Loucy (cell line): Measurements from ENCODE around the gene OR6J1.

Experiments
- H2AFZ ChIP-seq: fragments of 200-600 bp; sonication (generic); 2 replicates; pipeline ENCODE4 v1.6.0; 2016; ENCODE audit warnings: antibody characterized with exemption, mild to moderate bottlenecking, low read length, moderate library complexity
- H3F3A ChIP-seq: fragments of 200-600 bp; 2 replicates; pipeline ENCODE4 v1.6.0; 2016; ENCODE audit warnings: antibody characterized with exemption, low read depth, mild to moderate bottlenecking
- H3K27me3 ChIP-seq: fragments of 200-600 bp; sonication (generic); 2 replicates; pipeline ENCODE4 v1.6.1; 2014; ENCODE audit warnings: low read length, mild to moderate bottlenecking; ENCODE audit not compliant: insufficient read depth, poor library complexity, severe bottlenecking
- H3K36me3 ChIP-seq: fragments of 200-600 bp; sonication (generic); 2 replicates; pipeline ENCODE4 v1.6.1; 2016; ENCODE audit warnings: low read length; ENCODE audit not compliant: insufficient read depth
- H3K4me1 ChIP-seq: fragments of 200-600 bp; sonication (generic); 2 replicates; pipeline ENCODE4 v1.5.1; 2014; ENCODE audit warnings: low read length, mild to moderate bottlenecking; ENCODE audit not compliant: insufficient read depth, poor library complexity, severe bottlenecking
- H3K4me2 ChIP-seq: fragments of 200-600 bp; sonication (generic); 2 replicates; pipeline ENCODE4 v1.6.0; 2014; ENCODE audit warnings: antibody characterized with exemption, low read length, low read depth, mild to moderate bottlenecking; ENCODE audit not compliant: poor library complexity, severe bottlenecking
- H3K4me3 ChIP-seq: fragments of 200-600 bp; sonication (generic); 2 replicates; pipeline ENCODE4 v1.5.1; 2014; ENCODE audit warnings: low read length, mild to moderate bottlenecking, mixed read lengths; ENCODE audit not compliant: poor library complexity, severe bottlenecking
- H3K79me2 ChIP-seq: fragments of 200-600 bp; sonication (generic); 2 replicates; pipeline ENCODE4 v1.6.1; 2014; ENCODE audit warnings: low read length; ENCODE audit not compliant: insufficient read depth
- H3K9ac ChIP-seq: fragments of 200-600 bp; sonication (generic); 2 replicates; pipeline ENCODE4 v1.6.0; 2014; ENCODE audit warnings: mild to moderate bottlenecking, low read depth, low read length, moderate library complexity; ENCODE audit not compliant: poor library complexity, severe bottlenecking
- H3K9me2 ChIP-seq: fragments of 200-600 bp; sonication (generic); replicated peaks from 2 replicates; pipeline ENCODE4 v1.6.1; 2016; ENCODE audit warnings: low read depth, low read length, mixed read lengths
- H3K9me3 ChIP-seq: fragments of 200-600 bp; sonication (generic); 2 replicates; pipeline ENCODE4 v1.6.1; 2014; ENCODE audit warnings: mild to moderate bottlenecking, antibody characterized with exemption, low read length, low read depth; ENCODE audit not compliant: insufficient read depth
- H4K20me1 ChIP-seq: fragments of 200-600 bp; sonication (generic); 2 replicates; pipeline ENCODE4 v1.6.0; 2014; ENCODE audit warnings: antibody characterized with exemption, low read length, mild to moderate bottlenecking; ENCODE audit not compliant: insufficient read depth, poor library complexity, severe bottlenecking
- CTCF ChIP-seq: fragments of 200-600 bp; sonication (generic); conservative IDR thresholded peaks from 2 replicates; pipeline ENCODE4 v1.5.1; 2014; ENCODE audit warnings: mild to moderate bottlenecking, antibody characterized with exemption, low read length
- EZH2phosphoT487 ChIP-seq: fragments of 200-600 bp; IDR thresholded peaks from 2 replicates; pipeline ENCODE4 v1.6.1; 2018; ENCODE audit warnings: antibody characterized with exemption, mild to moderate bottlenecking, moderate library complexity, borderline replicate concordance

The OR6J1 gene

GRCh38 chr14:22598896-22599244, 45.3 kb downstream of the OR6J1 start:
- Histone ChIP-seq H3K4me3 (peak overlapping the region; percentile 83), H2AFZ (peak overlapping the region; percentile 95), H3K79me2 (peaks cover 7% of the 10 kb centered on the region; the same call in 1 of the 2 replicates), H3K9ac (peak overlapping the region; percentile 83), H3K4me1 (peaks cover 24% of the 10 kb centered on the region), H4K20me1 (no peaks in the 10 kb centered on the region), H3F3A (no peaks in the 10 kb centered on the region), H3K4me2 (peak overlapping the region; percentile 83), H3K9me3 (no peaks in the 10 kb centered on the region), H3K36me3 (no peaks in the 10 kb centered on the region), H3K27me3 (no peaks in the 10 kb centered on the region), H3K9me2 (no peaks in the 10 kb centered on the region)
- TF ChIP-seq CTCF (peak; percentile 46), EZH2phosphoT487 (no peak)

DNA sequence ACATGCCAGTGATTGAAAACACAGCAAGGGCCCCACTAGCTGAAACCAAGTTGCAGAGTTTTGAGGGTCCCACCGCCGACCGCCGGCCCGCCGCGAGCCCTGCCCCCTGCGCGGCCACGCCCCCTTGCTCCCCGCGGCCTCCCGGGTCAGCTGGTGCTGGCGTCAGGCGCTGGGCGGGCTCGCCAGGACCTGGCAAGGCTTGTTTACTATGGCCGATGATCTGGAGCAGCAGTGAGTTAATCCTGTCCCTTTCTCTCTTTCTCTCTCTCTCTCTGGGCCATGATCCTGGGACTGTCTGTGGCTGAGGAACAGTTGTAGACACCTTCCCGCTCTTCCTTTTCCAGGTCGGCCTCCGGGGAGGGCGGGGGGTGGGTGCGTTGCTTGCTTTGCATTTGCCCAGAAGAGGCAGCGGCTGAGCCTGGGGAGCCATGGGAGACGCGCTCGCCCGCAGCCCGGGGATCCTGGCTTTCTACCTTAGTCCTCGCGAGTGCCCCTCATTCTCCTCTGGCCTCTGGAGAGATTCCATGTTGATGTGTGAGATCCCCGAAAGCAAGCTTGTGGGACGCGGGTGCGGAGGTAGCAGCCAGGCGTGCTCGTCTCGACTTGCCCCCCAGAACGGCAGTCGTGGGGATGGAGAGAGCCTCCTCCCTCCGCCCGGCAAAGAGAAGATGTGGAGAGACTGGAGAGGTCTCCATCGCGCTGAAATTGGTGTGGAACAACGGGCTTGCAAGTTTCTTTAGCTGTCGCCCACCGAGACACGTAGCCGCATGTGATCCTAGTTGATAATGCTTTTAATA, 45.9 kb downstream of the OR6J1 start, which contains the start of gene ABHD4:
TSS of gene ABHD4 (plus strand) at position 202 of the 797 bp plus-strand sequence. CDS start at position 209, 7 bp downstream.
- H3K4me1 ChIP-seq, result peaks cover 24% of the 10 kb centered on the region
- H4K20me1 ChIP-seq, result no peaks in the 10 kb centered on the region

GRCh38 chr14:22597771-22598098, 46.4 kb downstream of the OR6J1 start:
- Histone ChIP-seq H3K4me2 (peak overlapping the region; percentile 83), H3K4me3 (peak overlapping the region; percentile 83), H3K9ac (peak overlapping the region; percentile 83), H3K27me3 (no peaks in the 10 kb centered on the region), H3K36me3 (no peaks in the 10 kb centered on the region), H3K9me2 (no peaks in the 10 kb centered on the region), H3K4me1 (peaks cover 24% of the 10 kb centered on the region), H3K9me3 (no peaks in the 10 kb centered on the region), H3F3A (no peaks in the 10 kb centered on the region), H3K79me2 (peaks cover 7% of the 10 kb centered on the region; the same call in 1 of the 2 replicates), H2AFZ (peak overlapping the region; percentile 95), H4K20me1 (no peaks in the 10 kb centered on the region)
- TF ChIP-seq EZH2phosphoT487 (no peak), CTCF (no peak)

More for the DNA sequence above, 45.9 kb downstream of the OR6J1 start, which contains the start of gene ABHD4:
- no peak for TF ChIP-seq EZH2phosphoT487
- no peak for TF ChIP-seq CTCF
- no peaks in the 10 kb centered on the region for H3F3A ChIP-seq
- H2AFZ ChIP-seq, result peak within 1 kb of the TSS; percentile 95
- no peaks in the 10 kb centered on the region for H3K9me2 ChIP-seq
- H3K9me3 ChIP-seq, result no peaks in the 10 kb centered on the region
- peak within 1 kb of the TSS; percentile 83 for H3K4me3 ChIP-seq
- peak within 1 kb of the TSS; percentile 83 for H3K9ac ChIP-seq
- H3K4me2 ChIP-seq, result peak within 1 kb of the TSS; percentile 83
- peaks cover 7% of the 10 kb centered on the region; the same call in 1 of the 2 replicates for H3K79me2 ChIP-seq
- H3K27me3 ChIP-seq, result no peaks in the 10 kb centered on the region
- H3K36me3 ChIP-seq, result no peaks in the 10 kb centered on the region
